ENCODE measurements around the gene EIPR1.

The EIPR1 gene

GRCh38 chr2:3265471-3265870 is 112.1 kb downstream of the EIPR1 start:
- DNase-seq, result no peak

GRCh38 chr2:3264010-3264744 is 113.4 kb downstream of the EIPR1 start:
- DNase-seq, result no peak

DNA sequence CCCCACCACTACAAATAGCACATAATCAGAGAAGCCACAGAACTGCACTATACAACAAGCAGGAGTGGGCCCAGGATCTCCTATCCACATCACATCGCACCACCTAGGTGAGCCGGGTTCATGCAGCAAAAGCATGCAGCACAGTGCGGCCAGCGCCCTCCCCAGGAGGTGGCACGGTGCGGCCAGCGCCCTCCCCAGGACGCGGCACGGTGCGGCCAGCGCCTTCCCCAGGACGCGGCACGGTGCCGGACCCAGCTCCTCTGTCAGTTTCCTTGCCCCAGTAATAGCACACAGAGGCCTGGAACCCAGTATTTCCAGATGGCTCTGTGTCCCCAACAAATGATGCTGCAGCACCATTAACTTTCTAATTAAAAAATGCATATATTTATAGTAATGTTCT is 114.1 kb downstream of the EIPR1 start:
- no peak for DNase-seq

DNA sequence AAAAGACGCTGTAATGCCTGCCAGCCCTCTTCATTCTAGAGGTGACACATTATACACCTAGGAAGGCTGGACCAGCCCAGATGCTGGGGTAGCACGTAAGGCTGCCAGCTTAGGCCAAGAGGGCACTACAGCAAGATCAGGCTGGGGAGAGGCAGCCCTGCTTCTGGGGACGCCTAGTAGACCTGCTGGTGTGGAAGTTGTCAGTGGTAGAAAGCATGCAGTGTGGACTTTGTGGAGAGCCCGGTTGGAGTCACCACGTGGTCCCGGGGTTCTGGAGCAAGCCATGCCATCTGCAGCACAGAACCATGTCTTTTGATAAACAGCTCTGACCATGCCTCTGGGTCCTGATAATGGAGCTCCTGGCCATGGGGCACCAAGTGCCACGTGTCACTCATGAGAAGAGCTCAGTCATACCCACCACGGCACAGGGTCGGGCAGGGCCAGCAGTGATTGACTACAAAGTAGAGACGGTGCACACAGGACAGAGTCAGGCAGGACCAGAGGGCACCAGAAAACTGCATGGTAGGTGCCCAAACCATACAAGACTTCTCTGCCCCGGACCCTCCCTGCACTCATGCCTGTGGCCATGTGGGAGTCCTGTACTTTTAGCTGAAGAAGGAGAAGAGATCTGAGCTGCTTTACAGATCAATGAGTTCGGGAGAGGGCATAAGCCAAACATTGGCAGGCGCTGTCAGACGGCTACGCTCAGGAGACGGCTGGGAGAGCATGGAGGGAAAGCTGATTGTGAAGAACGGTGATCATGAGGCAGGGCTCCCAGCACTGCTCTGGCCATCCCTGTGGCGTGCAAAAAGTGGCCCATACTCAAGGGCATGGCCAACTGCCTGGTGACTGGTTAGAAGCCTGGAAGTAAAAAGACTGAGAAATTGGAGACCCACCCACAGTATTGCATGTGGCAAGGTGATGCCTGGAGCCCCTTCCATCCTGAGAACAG is 114.9 kb downstream of the EIPR1 start:
- no peak for DNase-seq

DNA sequence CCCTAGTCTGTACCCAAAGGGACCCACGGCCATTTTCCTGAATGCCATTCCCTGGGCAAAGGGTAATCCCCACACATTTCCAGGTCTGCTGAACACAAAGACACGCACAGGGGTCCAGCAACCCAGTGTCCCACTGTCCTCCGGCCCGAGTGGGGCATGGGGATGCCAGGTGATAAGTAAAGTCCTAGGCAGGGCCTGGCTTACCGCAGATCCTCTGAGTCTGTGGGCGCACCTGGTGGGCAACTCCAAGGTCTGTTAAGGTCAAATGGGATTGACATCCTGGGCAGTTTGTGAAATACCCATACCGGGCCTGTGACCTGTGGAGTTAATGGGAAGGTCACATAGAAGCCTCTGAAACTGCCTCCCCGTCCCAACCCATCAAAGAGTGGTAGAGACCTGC is 116.1 kb downstream of the EIPR1 start:
- DNase-seq, result no peak

DNA sequence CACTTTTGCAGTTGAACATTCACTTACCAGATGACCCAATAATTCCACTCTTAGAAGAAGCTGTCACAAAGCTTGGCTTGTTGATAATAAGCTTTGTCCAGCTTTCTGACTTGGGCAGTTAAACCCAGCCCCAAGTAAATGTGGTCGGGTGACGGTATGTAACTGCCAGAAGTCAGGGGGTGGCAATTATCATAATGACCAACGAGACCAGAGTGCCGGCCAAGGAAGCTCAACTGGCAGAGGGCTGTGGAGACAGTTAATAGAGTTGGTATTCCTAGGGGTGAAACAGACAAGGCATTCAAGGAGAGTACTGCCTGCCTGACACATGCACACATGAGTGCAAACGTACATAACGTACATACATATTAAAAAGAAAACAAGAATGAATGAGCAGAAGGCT is 116.7 kb downstream of the EIPR1 start:
- no peak for DNase-seq

DNA sequence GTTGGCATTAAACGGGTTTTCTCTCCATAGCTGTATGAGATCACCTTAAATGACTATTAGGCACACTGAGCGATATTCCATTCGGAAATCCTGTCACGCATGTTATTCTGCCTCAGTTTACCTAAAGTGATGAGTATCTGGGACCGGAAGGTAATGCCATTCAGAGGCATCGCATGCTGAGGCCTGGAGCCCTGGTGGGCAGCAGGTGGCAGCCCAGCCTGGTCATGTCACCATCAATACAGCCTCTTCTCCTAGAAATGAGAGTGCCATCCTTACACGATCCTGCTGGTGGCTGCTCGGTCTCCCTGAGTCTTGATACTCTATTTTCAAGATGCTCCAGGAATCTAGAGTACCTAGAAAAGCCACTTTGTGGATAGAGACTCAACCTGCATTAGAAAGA is 119.8 kb downstream of the EIPR1 start:
- DNase-seq, result no peak

DNA sequence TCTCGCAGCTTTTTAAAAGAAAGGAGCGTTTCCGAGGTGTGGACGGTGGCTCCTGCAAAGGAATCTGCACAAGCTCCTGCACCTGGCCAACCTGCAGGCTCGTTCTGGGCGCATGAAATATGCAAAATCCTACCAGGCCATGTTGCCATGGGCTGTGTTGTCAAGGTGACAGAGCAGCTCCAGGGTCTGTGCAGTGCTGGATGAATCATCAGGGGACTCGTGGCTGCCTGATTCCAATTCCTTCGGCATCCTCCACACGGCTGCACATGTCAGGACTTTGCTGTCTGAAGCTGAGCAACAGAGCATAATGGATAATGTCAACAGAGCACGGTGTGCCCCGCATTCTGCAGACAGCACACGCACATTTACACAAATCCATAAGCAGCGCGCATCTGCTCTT is 120.5 kb downstream of the EIPR1 start:
- no peak for DNase-seq

DNA sequence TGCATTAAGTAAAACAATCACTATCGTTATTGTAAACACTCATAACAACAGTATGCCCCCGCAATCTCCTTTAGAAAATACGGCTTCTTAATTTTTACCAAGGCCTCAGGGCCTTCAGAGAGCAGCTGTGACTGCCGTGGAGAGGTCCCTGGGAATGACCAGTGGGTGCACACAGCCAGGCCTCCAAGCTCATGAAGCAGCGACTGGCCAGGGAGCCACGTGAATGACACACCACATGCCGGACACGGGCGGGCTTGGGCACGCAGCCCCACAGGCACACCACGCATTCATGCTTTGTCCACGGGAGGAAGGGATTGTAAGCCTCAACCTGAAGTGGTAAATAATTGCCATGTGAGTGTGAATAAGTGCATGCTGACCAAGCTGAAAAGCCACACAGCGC is 121.0 kb downstream of the EIPR1 start:
- no peak for DNase-seq

- no peak for DNase-seq
These were observed 121.5 kb downstream of the EIPR1 start for GRCh38 chr2:3256157-3256556.

DNA sequence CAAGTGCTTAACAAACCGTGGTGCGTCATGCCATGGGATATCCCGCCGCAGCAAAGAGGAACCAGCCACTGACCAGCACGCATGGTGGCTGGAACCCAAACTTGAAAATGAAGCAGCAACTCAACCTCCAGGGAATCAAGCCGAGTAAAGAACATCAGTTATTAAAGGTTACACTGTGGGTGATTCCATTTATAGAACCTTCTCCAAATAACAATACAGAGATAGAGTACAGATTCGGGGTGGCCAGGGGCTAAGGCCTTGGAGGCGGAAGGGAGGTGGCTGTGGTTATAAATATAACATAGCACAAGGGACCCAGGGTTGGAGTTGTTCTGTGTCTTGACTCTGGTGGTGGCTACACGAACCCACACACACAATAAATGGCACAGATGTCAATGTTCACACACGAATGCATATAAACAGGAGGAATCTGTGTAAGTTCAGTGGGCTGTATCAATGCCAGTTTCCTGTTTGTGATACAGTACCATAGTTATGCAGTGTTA is 123.1 kb downstream of the EIPR1 start:
- DNase-seq, result no peak

- no peak for DNase-seq
These were observed 123.6 kb downstream of the EIPR1 start for GRCh38 chr2:3253913-3254441.

- DNase-seq, result no peak
These were observed 125.7 kb downstream of the EIPR1 start for GRCh38 chr2:3251946-3252345.

GRCh38 chr2:3249476-3249962 is 128.1 kb downstream of the EIPR1 start:
- DNase-seq, result no peak

DNA sequence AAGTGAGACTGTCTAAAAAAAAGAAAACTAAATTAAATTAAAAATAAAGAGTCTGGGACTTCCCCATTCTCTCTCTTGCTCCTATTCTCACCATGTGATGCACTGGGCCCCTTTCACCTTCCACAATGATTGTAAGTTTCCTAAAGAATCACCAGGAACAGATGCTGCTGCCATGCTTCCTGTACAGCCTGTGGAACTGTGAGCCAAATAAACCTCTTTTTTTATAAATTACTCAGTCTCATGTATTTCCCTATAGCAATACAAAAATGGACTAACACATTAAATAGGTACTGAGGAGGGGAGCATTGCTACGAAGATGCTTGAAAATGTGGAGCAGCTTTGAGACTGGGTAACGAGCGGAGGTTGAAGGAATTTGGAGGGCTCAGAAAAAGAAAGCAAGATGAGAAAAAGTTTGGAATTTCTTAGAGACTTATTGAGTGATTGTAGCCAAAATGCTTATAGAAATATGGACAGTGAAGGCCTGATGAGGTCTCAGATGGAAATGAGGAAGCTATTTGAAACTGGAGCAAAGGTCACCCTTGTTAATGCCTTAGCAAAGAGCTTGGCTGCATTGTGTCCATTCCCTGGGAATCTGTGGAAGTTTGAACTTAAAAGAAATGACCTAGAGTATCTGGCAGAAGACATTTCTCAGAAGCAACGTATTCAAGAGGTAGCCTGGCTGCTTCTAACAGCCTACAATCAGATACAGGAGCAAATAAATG is 128.7 kb downstream of the EIPR1 start:
- DNase-seq, result no peak

DNA sequence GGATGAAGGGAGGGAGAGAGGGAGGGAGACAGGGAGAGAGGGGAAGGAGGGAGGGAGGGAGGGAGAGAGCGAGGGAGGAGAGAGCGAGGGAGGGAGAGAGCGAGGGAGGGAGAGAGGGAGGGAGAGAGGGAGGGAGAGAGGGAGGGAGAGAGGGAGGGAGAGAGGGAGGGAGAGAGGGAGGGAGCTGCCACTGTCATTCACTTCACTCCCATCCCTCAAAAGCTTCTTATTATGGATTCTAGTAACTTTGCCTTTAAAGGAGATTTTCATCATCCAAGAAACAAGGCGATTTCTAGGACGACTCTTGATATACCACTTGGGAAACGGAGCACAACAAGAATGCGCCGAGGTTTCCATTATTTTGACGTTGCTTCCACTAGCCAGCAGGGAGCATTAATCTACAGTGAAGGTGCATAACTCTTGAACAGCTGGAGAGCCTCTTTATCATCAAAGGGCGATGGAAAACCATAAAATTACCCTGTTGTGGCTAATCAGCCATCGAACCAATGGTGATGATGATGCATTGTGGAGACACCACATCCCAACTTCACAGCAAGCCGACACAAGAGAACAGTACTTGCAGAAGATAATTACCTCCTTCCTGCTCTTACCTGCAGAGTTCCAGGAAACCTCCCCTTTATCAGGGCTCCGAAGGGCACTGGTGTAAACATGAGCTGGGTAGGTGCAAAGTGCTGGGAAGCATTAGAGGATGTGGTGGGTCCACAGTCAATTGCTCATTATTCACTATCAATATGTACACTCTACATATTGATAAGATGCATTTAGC is 130.5 kb downstream of the EIPR1 start:
- DNase-seq, result no peak

- DNase-seq, result no peak
These were observed 131.2 kb downstream of the EIPR1 start for GRCh38 chr2:3246406-3246805.

DNA sequence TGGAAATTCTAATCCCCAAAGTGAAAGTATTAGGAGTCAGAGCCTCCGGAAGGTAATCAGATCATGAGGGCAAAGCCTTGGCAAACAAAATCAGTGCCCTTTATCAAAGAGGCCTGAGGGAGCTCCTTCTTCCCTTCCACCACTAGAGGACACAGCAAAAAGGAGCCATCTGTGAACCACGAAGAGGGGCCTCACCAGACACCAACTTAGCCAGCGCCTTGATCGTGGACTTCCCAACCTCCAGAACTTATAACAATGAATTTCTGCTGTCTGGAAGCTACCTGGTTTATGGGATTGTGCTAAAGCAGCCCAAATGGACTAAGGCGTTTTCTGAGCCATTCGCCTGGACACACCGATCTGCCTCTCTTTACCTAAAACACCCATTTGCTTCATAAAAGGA is 133.1 kb downstream of the EIPR1 start:
- no peak for DNase-seq

DNA sequence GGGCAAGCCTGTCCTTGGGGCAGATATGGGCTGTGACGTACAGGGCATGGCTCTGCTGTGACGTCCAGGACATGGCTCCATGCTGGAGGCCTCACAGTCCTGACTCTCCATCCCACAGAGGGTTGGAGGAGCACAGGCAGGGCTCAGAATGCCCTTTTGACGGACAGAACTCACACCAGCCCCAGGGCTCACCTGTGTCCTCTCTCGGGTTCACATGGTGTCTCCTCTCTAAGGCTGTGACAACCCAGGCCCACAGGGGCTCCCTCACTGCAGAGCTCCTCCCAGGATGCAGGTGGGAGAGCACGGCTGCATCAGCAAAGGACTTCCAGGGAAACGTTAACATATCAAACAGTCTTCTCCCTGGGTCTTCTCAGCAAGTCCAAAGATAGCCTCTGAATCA is 133.8 kb downstream of the EIPR1 start:
- DNase-seq, result no peak

- no peak for DNase-seq
These were observed 134.8 kb downstream of the EIPR1 start for GRCh38 chr2:3242747-3243369.

GRCh38 chr2:3241971-3242746 is 135.5 kb downstream of the EIPR1 start:
- DNase-seq, result no peak
